ENCODE results near the gene LHFPL2.

LHFPL2 gene

DNA sequence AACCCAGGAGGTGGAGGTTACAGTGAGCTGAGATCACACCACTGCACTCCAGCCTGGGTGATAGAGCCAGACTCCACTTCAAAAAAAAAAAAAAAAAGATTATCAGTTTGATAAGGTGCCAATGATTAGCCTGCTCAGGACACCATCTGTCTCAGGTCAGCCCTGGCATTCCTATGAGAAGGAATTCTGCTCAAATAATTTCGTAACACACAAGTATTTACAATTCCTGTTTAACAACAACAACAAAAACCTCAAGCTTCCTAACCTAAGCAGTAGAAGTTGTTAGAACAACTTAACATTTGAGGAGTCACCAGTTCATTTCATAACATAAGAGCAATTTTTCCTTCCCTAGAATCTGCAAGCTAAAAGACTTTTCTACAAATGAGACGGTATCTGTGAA lies 85.0 kb downstream of the LHFPL2 start:
- Histone ChIP-seq H4K20me1 (ENCODE audit: low read depth, low read length) (no peaks in the 10 kb centered on the region; the same call in 1 of the 2 replicates), H3K79me2 (ENCODE audit: insufficient read depth, low read length) (peaks cover 83% of the 10 kb centered on the region), H3K27me3 (ENCODE audit: low read length) (no peaks in the 10 kb centered on the region), H2AFZ (ENCODE audit: low read depth, low read length, severe bottlenecking) (no peak overlapping the region), H3K9me2 (replicated peaks; ENCODE audit: insufficient read depth, low read length) (no peaks in the 10 kb centered on the region), H3K4me3 (ENCODE audit: insufficient read depth, low read length, poor library complexity, severe bottlenecking) (no peak overlapping the region), H3K4me2 (ENCODE audit: low read depth, low read length, poor library complexity, severe bottlenecking) (no peak overlapping the region), H3K9me3 (ENCODE audit: insufficient read depth, low read length) (no peaks in the 10 kb centered on the region), H3K36me3 (ENCODE audit: low read length) (peaks cover 27% of the 10 kb centered on the region), H3K9ac (ENCODE audit: low read length) (no peak overlapping the region), H3F3A (ENCODE audit: insufficient read depth) (no peaks in the 10 kb centered on the region), H3K27ac (ENCODE audit: low read depth, low read length) (no peak overlapping the region)
- TF ChIP-seq EZH2phosphoT487 (conservative IDR thresholded peaks at IDR 0.05; ENCODE audit: low read length): no peak
- TF ChIP-seq, protein P1, sequence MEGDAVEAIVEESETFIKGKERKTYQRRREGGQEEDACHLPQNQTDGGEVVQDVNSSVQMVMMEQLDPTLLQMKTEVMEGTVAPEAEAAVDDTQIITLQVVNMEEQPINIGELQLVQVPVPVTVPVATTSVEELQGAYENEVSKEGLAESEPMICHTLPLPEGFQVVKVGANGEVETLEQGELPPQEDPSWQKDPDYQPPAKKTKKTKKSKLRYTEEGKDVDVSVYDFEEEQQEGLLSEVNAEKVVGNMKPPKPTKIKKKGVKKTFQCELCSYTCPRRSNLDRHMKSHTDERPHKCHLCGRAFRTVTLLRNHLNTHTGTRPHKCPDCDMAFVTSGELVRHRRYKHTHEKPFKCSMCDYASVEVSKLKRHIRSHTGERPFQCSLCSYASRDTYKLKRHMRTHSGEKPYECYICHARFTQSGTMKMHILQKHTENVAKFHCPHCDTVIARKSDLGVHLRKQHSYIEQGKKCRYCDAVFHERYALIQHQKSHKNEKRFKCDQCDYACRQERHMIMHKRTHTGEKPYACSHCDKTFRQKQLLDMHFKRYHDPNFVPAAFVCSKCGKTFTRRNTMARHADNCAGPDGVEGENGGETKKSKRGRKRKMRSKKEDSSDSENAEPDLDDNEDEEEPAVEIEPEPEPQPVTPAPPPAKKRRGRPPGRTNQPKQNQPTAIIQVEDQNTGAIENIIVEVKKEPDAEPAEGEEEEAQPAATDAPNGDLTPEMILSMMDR (IDR thresholded peaks at IDR 0.05; ENCODE audit: insufficient read depth, low read length, poor library complexity, severe bottlenecking): no peak

DNA sequence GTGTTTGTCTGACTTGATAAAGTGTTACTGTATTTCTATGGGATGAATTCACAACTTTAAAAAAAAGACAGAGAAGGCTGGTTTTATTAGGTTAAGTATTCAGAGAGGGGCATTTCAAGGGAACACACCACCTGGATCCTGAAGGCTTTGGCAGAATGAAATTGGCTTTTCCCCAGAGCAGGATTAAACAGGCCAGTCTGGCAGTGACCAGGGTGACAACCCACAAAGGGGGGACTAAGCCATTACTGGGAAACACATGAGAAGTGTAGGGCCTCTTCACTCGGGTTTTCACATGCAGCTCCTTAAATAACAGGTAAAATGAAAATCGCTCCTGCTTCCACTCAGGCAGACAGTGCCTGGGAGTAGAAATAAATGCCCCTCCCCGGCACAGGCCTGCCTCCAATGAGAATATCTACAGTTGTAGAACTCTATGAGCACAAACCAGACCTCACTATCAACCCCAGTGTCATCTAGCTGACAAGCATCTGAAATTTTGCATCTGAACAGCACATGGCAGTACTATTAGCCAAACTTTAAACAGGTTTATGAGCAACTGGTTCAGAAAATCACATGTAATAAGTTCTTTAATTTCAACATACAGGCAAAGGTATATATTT lies 85.8 kb downstream of the LHFPL2 start:
- Histone ChIP-seq H3K79me2 (ENCODE audit: insufficient read depth, low read length) (peaks cover 80% of the 10 kb centered on the region), H3K27ac (ENCODE audit: low read depth, low read length) (no peak overlapping the region), H3K9ac (ENCODE audit: low read length) (no peak overlapping the region), H2AFZ (ENCODE audit: low read depth, low read length, severe bottlenecking) (no peak overlapping the region), H3K36me3 (ENCODE audit: low read length) (peaks cover 27% of the 10 kb centered on the region), H3K27me3 (ENCODE audit: low read length) (no peaks in the 10 kb centered on the region), H3K9me3 (ENCODE audit: insufficient read depth, low read length) (no peaks in the 10 kb centered on the region), H3K9me2 (replicated peaks; ENCODE audit: insufficient read depth, low read length) (no peaks in the 10 kb centered on the region), H4K20me1 (ENCODE audit: low read depth, low read length) (no peaks in the 10 kb centered on the region; the same call in 1 of the 2 replicates), H3K4me2 (ENCODE audit: low read depth, low read length, poor library complexity, severe bottlenecking) (no peak overlapping the region), H3K4me3 (ENCODE audit: insufficient read depth, low read length, poor library complexity, severe bottlenecking) (no peak overlapping the region), H3F3A (ENCODE audit: insufficient read depth) (no peaks in the 10 kb centered on the region)
- no peak for TF ChIP-seq EZH2phosphoT487 (conservative IDR thresholded peaks at IDR 0.05; ENCODE audit: low read length)
- TF ChIP-seq, protein P1 (IDR thresholded peaks at IDR 0.05; ENCODE audit: insufficient read depth, low read length, poor library complexity, severe bottlenecking): no peak

- peaks cover 27% of the 10 kb centered on the region for H3K36me3 ChIP-seq (ENCODE audit: low read length)
- no peak for TF ChIP-seq EZH2phosphoT487 (conservative IDR thresholded peaks at IDR 0.05; ENCODE audit: low read length)
- TF ChIP-seq, protein P1 (IDR thresholded peaks at IDR 0.05; ENCODE audit: insufficient read depth, low read length, poor library complexity, severe bottlenecking): no peak
- H3K27me3 ChIP-seq (ENCODE audit: low read length): no peaks in the 10 kb centered on the region
- no peaks in the 10 kb centered on the region for H4K20me1 ChIP-seq (ENCODE audit: low read depth, low read length)
- H3K4me3 ChIP-seq (ENCODE audit: insufficient read depth, low read length, poor library complexity, severe bottlenecking): no peak overlapping the region
- peaks cover 80% of the 10 kb centered on the region for H3K79me2 ChIP-seq (ENCODE audit: insufficient read depth, low read length)
- H3K9ac ChIP-seq (ENCODE audit: low read length): no peak overlapping the region
- no peaks in the 10 kb centered on the region for H3K9me2 ChIP-seq (replicated peaks; ENCODE audit: insufficient read depth, low read length)
- H3F3A ChIP-seq (ENCODE audit: insufficient read depth): no peaks in the 10 kb centered on the region
- H2AFZ ChIP-seq (ENCODE audit: low read depth, low read length, severe bottlenecking): no peak overlapping the region
- no peaks in the 10 kb centered on the region for H3K9me3 ChIP-seq (ENCODE audit: insufficient read depth, low read length)
- no peak overlapping the region for H3K27ac ChIP-seq (ENCODE audit: low read depth, low read length)
- no peak overlapping the region for H3K4me2 ChIP-seq (ENCODE audit: low read depth, low read length, poor library complexity, severe bottlenecking)
Measured at GRCh38 chr5:78562001-78562400, 86.6 kb downstream of the LHFPL2 start.
